NCI-H82 (cell line): ENCODE data around the gene SIRT2.

ENCODE experiments used
- DNase-seq: peaks from one replicate; lab custom pipeline; 2025; lab: John Stamatoyannopoulos, UW

SIRT2 gene

DNA sequence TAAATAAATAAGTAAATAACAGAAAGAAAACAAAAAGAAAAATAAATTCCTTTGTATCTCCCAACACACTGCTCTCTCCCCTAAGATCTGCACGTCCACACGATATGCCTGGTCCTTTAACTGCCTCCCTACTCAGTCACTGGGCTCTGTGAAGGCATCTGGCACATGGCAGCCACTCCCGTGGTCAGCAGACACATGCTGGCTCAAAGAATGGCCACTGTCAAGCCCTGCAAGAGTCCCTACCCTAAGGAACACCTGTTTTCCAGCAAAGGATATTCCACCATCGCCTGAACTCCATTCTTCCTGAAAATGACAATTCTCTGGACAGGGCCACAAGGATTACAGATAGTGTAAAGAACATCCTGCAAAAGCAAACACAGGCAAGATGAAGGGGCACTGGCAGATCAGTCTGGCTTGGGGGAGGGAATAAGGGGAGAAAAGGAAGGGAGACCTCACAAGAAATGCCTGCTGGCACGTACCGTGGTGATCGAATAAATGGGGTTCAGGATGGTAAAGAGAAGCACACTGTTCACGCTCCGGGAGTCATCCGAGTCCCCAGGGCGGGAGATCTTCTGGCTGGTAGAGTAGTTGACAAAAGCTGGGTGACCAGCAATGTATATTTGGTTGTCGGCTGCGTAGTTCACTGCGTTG lies 53.9 kb downstream of the SIRT2 start:
- no peak for DNase-seq

DNA sequence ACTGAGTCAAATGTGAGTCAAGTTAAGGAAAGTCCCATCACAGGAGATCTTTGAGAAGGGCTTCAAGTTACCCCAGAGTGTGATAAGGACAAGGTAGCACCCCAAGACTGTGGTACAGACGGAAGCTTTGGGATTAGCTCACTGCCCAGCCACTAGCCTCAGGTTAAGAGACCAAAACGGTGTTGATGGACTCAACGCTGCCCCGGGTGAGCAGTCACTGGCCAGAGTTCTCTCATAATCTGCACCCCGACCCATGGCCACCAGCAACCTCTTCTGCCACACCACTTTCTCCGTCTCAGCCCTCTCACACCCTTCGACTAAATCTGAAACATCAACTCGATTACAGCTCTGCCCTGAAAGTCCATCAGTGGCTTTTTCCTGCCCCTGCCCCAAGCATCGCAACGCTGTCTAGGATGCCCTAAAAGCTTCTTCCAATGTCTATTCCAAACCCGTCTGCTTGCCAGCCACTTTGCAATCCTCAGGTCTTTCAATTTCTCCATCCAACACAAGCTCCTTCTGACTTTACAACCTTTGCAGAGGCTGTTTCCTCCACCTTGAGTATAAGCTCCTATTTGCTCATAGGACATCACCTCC lies 55.2 kb downstream of the SIRT2 start:
- no peak for DNase-seq

DNA sequence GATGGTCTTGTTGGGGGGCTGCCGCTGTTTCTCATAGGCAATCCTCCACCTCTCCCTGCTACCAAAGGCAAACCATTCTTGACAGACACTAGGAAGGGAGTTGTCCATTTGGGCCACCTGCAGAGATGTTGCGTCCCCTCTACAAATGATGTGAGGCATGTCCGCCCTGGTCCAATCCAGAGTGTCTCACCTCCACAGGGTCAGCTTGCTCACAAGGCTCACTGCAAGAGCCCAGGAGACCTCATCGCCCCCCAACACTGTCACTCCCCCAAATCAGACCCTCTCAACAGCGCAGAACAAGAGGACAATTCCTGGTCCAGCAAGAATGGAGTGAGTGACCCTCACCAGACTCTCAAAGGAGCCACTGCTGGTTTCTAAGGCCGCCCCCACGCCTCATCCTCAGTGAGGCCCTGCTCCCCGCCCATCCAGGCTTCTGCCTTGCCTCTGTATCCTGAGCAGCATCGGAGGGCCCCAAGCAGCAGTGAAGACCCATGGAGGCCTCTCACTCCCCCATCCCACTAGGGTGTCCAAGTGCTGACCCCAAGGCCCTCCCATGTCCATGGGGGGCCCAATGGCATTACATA lies 56.2 kb downstream of the SIRT2 start:
- DNase-seq, result no peak

DNA sequence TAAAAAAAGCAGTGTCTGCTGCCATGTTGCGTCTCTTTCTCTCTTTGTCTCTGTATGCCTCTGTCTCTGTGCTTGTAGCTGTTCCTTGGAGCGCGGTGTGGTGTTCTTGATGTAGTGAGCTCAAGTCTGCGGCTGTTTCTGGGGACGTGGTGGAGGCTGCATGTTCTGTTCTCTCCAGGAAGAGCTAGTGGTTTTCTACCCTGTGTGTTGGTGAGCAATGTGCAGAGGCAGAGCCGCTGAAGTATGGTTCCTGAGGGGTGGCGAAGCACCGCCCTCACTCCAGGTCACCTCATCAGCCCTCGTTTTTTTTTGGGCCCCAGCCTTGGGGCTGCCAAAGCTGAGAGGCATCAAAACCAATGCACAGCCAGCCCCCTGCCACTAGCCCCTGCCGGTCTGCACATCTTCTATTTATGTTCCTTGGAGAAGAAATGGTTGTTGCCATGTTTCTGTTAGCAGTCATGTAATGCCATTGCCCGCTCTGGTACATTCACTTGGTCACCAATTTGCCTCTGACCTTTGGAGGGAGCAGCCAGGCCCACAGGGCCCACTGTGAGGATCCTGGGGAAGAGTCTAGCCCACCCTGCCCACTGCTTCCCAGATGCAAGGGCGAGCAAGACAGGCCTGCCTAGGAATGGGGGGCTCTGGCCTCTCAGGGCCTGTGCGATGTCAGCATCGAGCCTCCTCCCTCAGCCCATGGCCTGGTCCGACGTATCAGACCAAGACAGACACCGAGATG lies 56.8 kb downstream of the SIRT2 start:
- no peak for DNase-seq

DNA sequence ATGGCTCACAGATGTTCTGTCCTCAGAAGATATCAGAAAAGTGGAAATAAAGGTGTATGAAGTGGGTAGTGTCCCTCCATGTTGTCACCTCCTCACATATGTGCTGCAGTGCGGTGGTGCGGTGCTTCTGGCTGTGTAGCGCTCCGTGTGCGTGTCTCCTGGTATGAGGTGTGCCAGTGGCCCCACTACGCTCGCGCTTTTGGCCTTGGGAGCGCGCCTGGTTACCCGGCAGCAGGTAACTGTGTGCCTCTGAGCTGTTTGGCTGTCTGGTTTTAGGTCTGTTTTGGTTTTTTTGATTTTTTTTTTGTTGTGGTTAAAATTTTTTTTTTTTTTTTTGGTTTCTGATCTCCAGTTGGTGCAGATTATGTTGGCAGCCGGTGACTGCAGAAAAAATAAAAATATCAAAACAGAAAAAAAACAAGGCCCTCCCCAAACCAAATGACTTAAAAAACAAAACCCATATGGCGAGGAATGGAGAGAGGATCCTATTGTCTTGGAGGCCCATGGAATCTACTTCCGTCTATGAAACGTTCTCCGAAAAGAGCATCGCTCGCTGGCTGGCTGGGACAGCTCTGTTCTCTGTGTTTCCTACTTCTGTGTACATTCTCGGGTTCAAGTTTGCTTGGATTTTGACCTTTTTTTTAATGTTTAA lies 57.5 kb downstream of the SIRT2 start:
- no peak for DNase-seq

DNA sequence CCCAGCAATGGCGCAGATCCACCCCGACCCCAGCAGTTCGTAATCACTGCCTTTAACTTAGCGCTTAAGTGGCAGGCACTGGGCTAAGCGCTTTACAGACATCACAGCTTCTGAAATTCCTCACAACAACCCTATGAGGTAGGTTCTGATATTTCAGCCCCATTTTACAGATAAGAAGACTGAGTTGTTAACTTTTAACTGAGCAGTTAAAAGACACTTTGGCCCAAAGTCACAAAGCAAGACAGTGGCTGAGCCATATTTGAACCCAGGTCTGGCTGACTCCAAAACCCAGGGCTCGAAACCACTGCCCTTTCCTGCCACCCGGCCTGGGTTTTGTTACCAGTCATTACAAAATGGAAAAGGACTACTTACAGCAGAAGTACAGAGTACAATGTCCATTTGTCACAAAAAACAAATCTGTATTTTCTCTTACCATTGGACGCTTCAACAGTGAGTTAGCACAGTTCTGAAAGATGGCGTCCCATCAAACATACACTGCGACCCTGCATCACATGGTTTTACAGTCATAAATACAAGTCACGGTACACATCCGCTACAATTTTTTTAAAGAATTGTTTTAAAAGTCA lies 58.1 kb downstream of the SIRT2 start:
- DNase-seq, result no peak

DNA sequence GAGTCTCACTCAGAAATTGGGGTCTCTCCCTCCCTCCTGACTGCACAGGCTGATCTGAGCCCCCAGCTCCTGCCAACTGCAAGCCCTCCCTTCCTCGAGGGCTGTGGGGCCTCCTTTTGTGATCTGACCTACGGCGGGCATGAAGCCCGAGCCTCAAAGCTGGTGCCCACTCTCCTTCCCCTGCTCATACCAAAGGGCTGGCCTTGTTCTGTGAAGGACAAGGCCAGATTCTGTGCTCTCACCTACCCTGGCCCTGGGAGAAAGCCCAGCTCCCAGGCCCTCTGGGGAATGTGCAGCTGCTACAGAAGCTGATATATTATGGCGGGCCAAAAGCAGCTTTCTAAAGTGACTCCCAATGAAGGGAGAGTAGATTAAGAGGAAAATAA lies 58.8 kb downstream of the SIRT2 start:
- DNase-seq, result no peak

DNA sequence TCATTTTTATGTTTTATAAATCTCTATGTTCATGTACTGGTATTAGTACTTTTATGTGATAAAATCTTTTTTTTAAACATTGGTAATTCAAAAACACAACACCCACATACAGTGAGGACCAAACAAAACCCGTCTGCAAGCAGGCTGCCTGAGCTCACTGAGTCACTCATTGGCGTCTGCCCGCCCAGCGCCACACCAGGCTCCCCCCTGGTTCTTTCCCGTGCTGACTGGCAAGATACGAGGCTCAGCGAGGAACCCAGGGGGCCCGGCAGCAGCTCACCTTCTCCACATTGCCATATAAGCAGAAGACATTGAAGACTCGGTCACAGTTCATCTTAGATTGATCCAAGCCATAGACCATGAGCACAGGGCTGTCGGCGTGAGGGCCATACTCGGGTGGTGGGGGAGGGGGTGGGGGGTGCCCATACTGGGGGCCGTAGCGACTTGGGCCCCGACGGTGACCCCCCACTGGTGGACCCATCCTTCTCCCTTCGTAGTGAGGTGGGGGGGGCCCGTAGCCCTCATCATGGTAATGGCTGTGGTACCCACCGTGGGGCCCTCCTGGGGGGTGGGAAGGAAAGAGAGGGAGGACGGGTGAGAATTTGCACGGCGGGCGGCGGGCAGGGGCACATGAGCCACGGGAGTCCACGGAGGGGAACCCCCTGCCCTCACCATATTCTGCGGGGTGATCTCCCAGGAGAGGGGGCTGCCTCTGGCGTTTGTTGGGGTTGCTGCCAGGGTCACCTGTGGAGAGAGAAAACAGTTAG lies 59.4 kb downstream of the SIRT2 start:
- no peak for DNase-seq

DNA sequence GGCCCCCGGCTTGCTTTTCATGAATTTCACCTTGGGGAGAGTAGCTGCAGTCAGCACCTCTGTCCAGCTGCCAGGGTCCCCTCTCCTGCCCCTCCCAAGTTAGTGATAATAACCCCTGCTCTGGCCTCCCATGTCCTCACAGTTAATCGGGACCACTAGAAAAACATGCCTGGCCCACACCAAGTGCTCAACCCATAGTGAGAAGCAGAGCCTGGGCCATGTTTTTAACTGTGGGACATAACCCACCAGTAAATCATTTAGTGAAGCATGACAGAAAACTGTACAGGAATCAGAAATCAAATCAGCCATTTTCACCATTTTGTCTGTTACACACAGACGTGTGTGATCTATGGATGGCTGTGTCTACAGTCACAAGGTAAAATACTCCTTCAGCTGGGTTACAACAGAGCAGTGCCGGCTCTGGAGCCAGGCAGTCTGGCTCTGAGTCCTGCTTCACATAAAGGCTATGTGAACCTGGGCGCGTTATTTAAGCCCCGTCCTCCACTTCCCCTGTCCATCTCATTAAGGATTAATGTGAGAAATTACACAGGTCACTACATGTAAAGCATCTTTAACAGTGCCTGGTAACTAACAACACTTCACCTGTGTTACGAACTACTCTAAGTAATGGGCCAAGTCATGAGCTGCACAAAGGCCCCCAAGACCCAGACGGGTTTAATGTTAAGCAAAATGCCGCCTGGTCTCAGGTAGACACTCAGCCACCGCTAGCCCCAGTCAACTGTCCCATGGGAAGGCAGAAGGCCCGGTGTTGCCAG lies 60.2 kb downstream of the SIRT2 start:
- no peak for DNase-seq

DNA sequence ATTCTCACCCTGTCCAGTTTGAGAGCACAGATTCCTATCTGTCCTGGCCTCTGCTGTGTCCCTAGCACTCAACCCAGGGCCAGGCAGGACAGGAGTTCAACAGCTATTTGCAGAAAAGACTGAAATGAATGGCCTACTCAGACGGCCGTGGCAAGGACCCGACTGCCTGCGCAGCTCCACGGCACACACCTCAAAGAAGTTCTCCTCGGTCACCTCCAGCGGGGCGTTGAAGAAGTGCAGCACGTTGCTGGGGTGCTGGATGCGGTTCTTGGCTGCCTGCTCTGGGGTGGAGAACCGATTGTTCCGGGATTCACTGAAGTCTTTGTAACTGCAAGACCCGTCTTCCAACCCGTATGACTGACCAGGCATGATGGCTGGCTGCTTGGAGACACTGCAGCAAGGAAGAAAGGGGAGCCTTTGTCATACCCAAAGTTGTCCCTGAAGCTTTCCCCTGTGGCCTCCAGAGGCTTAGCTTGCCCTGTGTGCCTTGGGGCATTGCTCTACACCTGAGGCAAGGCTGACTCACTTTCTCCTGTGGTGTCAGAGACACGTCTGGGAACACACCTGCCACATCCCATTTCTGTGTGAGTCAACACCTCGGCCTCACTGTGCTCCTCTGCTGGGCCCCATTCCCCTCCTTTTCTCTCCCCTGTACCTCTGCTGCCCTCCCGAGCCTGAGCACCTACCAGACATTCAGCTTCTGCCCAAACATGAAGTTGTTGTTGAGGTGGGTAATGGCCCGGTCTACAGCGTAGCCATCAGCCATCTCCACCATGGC lies 61.0 kb downstream of the SIRT2 start:
- DNase-seq, result no peak

DNA sequence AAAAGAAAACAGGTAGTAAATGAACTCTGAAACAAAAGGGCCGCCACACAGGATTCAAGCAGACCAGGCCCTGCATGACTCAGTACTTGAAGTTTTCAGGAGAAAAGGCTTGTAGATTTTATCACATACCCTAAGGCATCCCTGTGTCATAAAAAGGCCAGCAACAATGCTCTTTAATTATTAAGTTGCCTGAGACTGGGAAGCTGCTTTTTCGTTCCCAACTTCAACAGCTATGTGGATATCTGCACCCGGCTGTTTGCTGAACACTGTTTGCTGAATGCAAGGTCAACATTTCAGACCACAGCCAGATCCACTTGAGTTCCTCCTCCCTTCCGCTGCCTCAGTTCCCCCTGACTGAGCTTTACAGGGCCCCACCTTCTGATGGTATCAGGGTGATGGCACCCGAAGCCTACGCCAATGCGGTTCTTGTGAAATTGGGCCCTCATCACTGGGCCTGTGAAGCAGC lies 61.7 kb downstream of the SIRT2 start:
- no peak for DNase-seq

DNA sequence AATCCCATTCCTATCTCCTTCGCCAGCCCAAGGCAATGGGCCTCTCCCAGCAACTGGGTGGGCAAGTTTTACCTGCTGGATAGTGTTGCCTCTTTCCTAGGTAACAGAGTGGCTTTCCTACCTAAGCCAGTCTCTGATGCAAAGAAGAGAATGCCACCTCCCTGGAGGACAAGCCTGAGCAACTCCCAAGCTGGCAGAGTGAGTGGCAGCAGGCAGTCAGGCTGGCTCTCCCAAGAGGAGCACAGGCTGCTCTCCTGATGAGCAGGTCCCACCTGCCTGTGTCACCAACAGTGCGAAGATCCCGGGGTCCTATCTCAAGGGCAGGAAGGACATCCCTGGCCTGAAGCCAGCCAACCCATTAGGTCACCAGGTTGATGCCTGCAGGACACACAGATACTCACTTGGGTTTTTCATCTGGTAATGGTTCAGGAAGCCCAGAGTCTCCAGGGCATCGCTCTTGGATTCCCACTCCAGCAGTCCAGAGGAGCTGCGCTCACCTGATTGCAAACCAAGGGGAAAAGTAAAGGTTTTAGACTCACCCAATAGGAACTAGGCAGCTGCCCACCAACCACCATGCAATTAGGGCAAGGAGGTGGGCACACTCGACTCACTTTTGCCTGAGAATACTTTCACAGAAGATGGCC lies 62.3 kb downstream of the SIRT2 start:
- no peak for DNase-seq

DNA sequence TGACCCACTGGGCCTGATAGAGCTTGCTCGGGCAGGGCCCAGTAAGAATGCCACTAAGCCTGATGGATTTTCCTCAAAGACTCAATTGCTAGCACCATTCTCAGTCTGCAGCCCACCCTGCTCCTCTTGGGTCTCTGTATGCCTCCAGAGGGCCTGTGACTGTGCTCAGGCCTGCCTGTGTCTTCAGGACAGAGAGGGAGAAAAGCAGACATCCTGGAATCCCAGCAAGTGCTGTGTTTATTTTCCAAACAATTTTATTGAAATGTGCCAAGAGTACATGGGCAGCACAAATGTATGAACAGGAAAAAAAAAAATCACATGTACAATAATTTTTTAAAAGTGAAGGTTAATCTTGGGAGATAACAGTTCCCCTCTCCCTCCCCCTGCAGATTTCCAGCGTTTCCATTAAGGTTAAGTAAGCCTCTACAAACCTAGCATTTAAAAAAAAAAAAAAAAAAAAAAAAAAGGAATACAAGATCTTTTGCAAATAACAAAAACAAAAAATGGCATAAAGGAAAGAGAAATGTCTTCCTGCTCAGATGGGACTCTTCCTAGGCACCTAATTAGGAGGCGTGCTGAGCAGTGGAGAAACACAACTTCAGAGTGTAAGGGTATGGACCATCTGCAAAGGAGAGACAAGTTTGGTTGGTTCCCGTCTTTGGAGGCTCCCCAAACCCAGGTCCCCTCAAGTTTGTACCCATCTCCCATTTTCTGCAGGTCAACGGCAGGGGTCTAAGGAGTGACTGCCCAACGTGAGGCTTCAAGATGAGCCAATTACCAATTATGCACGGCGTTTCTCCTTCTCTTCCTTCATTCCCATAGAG lies 63.0 kb downstream of the SIRT2 start:
- DNase-seq, result no peak

DNA sequence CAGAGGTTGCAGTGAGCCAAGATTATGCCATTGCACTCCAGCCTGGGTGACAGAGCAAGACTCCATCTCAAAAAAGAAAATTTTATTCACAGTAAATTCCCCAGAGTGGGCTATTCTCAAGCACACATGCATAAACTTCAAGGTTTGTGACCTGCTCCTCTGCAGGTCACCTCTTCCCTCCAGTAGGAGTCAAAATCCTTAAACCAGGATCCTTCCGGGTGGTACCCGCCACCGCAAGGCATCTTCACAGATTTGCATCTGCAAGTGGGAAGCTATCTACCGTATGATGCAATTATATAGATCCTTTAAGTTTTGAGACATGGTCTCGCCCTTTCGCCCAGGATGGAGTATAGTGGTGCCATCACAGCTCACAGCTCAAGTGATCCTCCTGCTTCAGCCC lies 64.8 kb downstream of the SIRT2 start:
- DNase-seq, result no peak

DNA sequence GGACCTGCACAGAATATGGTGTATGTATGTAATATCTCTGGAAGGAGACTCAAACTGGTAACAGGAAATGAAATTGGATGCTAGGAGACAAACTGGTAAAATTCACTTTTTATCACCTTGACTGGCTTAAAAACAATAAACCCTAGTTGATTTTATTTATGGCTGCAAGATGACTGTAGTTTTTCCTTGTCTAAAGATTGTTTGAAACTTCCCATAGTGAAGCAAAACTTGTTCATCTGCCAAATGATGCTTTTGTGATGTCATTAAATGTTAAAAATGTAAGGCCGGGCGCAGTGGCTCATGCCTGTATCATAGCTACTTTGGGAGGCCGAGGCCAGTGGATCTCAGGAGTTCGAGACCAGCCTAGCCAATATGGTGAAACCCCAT lies 65.3 kb downstream of the SIRT2 start:
- no peak for DNase-seq

DNA sequence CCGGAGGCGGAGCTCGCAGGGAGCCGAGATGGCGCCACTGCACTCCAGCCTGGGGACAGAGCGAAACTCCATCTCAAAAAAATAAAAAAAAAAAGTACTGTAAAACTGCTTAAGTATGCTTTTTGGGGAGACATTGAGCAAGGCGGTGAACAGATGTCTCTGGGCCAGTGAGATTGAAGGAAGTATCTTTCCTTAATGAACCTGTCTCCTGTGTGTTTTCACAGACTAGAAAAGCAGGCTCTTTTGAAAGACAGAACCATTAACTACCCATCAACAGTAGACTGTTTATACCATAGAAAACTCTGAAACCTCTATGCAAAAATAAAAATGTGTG lies 66.4 kb downstream of the SIRT2 start:
- no peak for DNase-seq

DNA sequence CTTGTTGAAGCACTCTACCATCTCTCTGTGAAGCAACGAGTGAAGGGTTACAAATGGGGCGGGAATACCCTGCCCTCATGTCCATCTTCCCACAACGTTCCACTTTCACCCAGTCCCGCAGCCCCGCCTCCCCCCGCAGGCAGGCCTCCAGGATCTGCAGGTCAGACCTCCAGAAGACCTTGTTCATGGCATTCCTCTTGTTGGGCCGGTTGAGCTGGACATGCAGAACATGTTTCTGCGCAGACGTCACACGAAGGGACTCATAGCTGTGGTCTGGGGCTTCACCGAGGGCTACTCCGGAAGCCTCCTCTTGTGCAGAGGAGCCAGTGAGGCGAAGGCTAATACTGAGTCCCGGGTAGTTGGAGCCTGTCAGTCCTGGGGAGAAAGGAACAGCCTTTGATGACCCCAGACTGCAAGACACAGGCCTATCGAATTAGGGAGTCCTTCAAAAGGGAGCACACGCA lies 68.2 kb downstream of the SIRT2 start:
- peak; percentile 67 for DNase-seq

DNA sequence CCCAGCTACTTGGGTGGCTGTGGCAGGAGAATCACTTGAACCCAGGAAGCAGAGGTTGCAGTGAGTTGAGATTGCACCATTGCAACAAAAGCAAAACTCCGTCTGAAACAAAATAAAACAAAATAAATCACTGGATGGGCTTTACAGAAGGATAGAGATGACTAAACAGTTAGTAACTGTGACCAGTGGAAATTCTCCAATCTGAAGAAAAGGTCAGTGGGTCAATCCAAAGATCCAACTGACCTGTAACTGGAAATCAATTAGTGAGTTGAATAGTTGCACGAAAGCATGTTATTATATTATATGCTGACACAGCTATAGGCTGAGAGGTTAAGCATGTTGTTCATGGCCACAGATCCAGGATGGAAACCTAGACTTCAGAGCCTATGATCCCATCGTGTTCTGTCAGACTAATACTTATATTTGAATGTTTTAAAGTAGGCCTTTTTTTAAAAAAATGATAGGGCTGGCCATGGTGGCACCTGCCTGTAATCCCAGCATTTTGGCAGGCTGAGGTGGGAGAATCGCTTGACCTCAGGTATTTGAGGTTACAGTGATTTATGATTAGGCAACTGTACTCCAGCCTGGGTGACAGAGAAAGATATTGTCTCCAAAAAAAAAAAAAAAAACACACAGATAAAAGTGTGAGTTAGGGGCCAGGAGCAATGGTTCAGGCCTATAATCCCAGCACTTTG lies 69.2 kb downstream of the SIRT2 start:
- DNase-seq, result no peak
